Measurements from ENCODE around the gene CYP39A1.

GRCh38 chr6:46563924-46564323 is 88.7 kb downstream of the CYP39A1 start:
- no peak for TF ChIP-seq POLR2AphosphoS5 (IDR thresholded peaks at IDR 0.05; ENCODE audit: low read depth)
- TF ChIP-seq CTCF (IDR thresholded peaks at IDR 0.05; ENCODE audit: insufficient read depth, low read length) = no peak

Measured in HL-60 (cell line).